A673 (cell line): ENCODE measurements around the gene ATXN2.

Source experiments
- CTCF ChIP-seq: fragments of 300-800, 200-600 bp; sonication (generic); conservative IDR thresholded peaks from 2 replicates; pipeline ENCODE4 v1.5.1; 2017; ENCODE audit warnings: low read depth, mild to moderate bottlenecking, antibody characterized with exemption, low read length, moderate library complexity, mixed read lengths
- EZH2 ChIP-seq: fragments of 200-600 bp; sonication (generic); IDR thresholded peaks from 2 replicates; pipeline ENCODE4 v1.6.1; 2017; ENCODE audit warnings: borderline replicate concordance, low read depth, mild to moderate bottlenecking, mixed read lengths, antibody characterized with exemption, low read length; ENCODE audit not compliant: poor library complexity, severe bottlenecking

- TF ChIP-seq CTCF, result no peak
- no peak for TF ChIP-seq EZH2
Observed at GRCh38 chr12:111417290-111417689, 181.8 kb downstream of the ATXN2 start.
